HUDEP-2 (cell line): ENCODE results near the gene PCGF1.

Source experiments
- DNase-seq, 76 experiments: peaks; one replicate each; lab custom pipeline; 2025; ENCODE audit not compliant: unreplicated experiment in 76 of 76; lab: John Stamatoyannopoulos, UW

Gene PCGF1

DNA sequence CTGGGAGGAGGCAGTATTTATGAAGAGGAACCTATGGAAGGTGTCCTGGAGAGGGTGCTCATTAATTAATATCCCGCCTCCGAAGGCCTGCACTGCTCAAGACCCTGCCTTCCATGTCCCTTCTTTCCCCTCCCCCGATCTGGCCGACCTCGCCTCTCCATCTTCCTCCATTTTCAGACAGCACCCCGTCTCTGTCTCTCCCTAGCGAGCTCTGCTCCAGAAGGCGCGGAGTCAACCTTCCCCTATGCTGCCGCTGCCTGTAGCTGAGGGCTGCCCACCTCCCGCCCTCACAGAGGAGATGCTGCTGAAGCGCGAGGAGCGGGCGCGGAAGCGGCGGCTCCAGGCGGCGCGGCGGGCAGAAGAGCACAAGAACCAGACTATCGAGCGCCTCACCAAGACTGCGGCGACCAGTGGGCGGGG lies 50.4 kb downstream of the PCGF1 start:
- DNase-seq = peak in 3 of 76 experiments; percentile 36 to 48 (median 46)
